HEK293T (cell line): ENCODE data around the gene CCT6A.
"Not testable (repeated sequence)": the region's sequence is repeated elsewhere in the genome, so short reads cannot be mapped to it uniquely, and the experiment has no call there.

ENCODE experiments used
- CTCF ChIA-PET: fragments of 350-600 bp; formaldehyde crosslinking; extraction: SDS; loops from one replicate; lab custom pipeline; 2021; ENCODE audit warnings: antibody characterized with exemption, inconsistent platforms; lab: Yijun Ruan, JAX
- POLR2A ChIA-PET: fragments of 350-600 bp; formaldehyde crosslinking; extraction: SDS; loops from one replicate; lab custom pipeline; 2020; ENCODE audit warnings: antibody characterized with exemption, inconsistent platforms; lab: Yijun Ruan, JAX
- DNase-seq: peaks from one replicate; pipeline ENCODE4 v3.0.0; 2012; ENCODE audit warnings: mixed read lengths; ENCODE audit errors: extremely low spot score
- ARNT ChIP-seq: fragments of 450-650 bp; IDR thresholded peaks from 2 replicates; pipeline ENCODE4 v1.6.1; 2017; ENCODE audit warnings: mild to moderate bottlenecking
- BHLHE40 ChIP-seq: fragments of 450-650 bp; IDR thresholded peaks from 2 replicates; pipeline ENCODE4 v1.6.1; 2016; ENCODE audit warnings: mild to moderate bottlenecking, moderate library complexity, borderline replicate concordance
- CTBP1 ChIP-seq: fragments of 450-650 bp; IDR thresholded peaks from 2 replicates; pipeline ENCODE4 v1.6.1; 2016; ENCODE audit warnings: borderline replicate concordance
- ELF4 ChIP-seq: fragments of 450-650 bp; IDR thresholded peaks from 2 replicates; pipeline ENCODE4 v1.6.1; 2017; ENCODE audit warnings: antibody characterized with exemption
- FOXA1 ChIP-seq: fragments of 450-650 bp; IDR thresholded peaks from 2 replicates; pipeline ENCODE4 v1.6.1; 2016; ENCODE audit warnings: mild to moderate bottlenecking
- FOXK2 ChIP-seq: fragments of 450-650 bp; IDR thresholded peaks from 2 replicates; pipeline ENCODE4 v1.6.1; 2016; ENCODE audit warnings: mild to moderate bottlenecking
- FOXM1 ChIP-seq: fragments of 450-650 bp; IDR thresholded peaks from 2 replicates; pipeline ENCODE4 v1.6.1; 2017; ENCODE audit warnings: mild to moderate bottlenecking, borderline replicate concordance
- HDGF ChIP-seq: fragments of 450-650 bp; IDR thresholded peaks from 2 replicates; pipeline ENCODE4 v1.6.1; 2017; ENCODE audit warnings: antibody characterized with exemption, borderline replicate concordance
- L3MBTL2 ChIP-seq: fragments of 450-650 bp; conservative IDR thresholded peaks from 2 replicates; pipeline ENCODE4 v1.6.1; 2016; ENCODE audit warnings: mild to moderate bottlenecking
- LEF1 ChIP-seq: fragments of 450-650 bp; IDR thresholded peaks from 2 replicates; pipeline ENCODE4 v1.6.1; 2017; ENCODE audit warnings: mild to moderate bottlenecking, borderline replicate concordance
- NFRKB ChIP-seq: fragments of 450-650 bp; IDR thresholded peaks from 2 replicates; pipeline ENCODE4 v1.6.1; 2016; ENCODE audit warnings: mild to moderate bottlenecking, moderate library complexity
- PKNOX1 ChIP-seq: fragments of 450-650 bp; IDR thresholded peaks from 2 replicates; pipeline ENCODE4 v1.6.1; 2016
- SP1 ChIP-seq: fragments of 450-650 bp; IDR thresholded peaks from 2 replicates; pipeline ENCODE4 v1.6.1; 2017
- SUZ12 ChIP-seq: fragments of 450-650 bp; IDR thresholded peaks from 2 replicates; pipeline ENCODE4 v1.6.1; 2016; ENCODE audit warnings: mild to moderate bottlenecking
- TARDBP ChIP-seq: fragments of 450-650 bp; IDR thresholded peaks from 2 replicates; pipeline ENCODE4 v1.6.1; 2016
- ZNF384 ChIP-seq: fragments of 450-650 bp; IDR thresholded peaks from 2 replicates; pipeline ENCODE4 v1.6.1; 2016

Gene CCT6A

GRCh38 chr7:56074371-56074791, 22.8 kb downstream of the CCT6A start:
- ChIA-PET POLR2A (interaction anchor here (1.5 kb wide), 1 partner anchor 23 kb away, joined by 4 read pairs; the partner anchor contains the start of genes CCT6A and PSPH), CTCF (interaction anchor here (1.0 to 1.2 kb wide), 3 partner anchors 9 to 73 kb away, joined by 3 to 10 read pairs (median 3); no protein-coding TSS in a partner anchor)
- no peak for TF ChIP-seq ARNT
- TF ChIP-seq PKNOX1 = 0 out of 2 replicates have a peak, but pooled peaks have one; percentile 21
- TF ChIP-seq NFRKB = no peak
- no peak for TF ChIP-seq FOXM1
- TF ChIP-seq HDGF = no peak
- DNase-seq = peak; percentile 83

GRCh38 chr7:56077681-56078080, 26.1 kb downstream of the CCT6A start:
- POLR2A ChIA-PET = interaction anchor here (1.1 kb wide), 1 partner anchor 26 kb away, joined by 3 read pairs; the partner anchor contains the start of genes CCT6A and PSPH
- no peak for DNase-seq
- TF ChIP-seq BHLHE40 = no peak
- CTCF ChIA-PET = no interaction called here

GRCh38 chr7:56078196-56078595, 26.6 kb downstream of the CCT6A start:
- no peak for DNase-seq
- CTCF ChIA-PET = no interaction called here
- no peak for TF ChIP-seq BHLHE40
- no peak for TF ChIP-seq HDGF
- no peak for TF ChIP-seq FOXA1
- no peak for TF ChIP-seq ARNT
- no peak for TF ChIP-seq ELF4
- TF ChIP-seq ZNF384 = no peak
- TF ChIP-seq FOXK2 = no peak
- no peak for TF ChIP-seq L3MBTL2
- no peak for TF ChIP-seq TARDBP
- TF ChIP-seq PKNOX1 = no peak
- no peak for TF ChIP-seq LEF1
- TF ChIP-seq FOXM1 = no peak
- no peak for TF ChIP-seq SP1
- no peak for TF ChIP-seq CTBP1
- no peak for TF ChIP-seq SUZ12
- TF ChIP-seq NFRKB = no peak
- POLR2A ChIA-PET = interaction anchor here (1.1 kb wide), 1 partner anchor 27 kb away, joined by 3 read pairs; the partner anchor contains the start of genes CCT6A and PSPH

- CTCF ChIA-PET = no interaction called here
- TF ChIP-seq ZNF384 = no peak
- TF ChIP-seq PKNOX1 = no peak
- no peak for TF ChIP-seq FOXA1
- no peak for TF ChIP-seq LEF1
- no peak for TF ChIP-seq CTBP1
- no peak for TF ChIP-seq TARDBP
- TF ChIP-seq HDGF = no peak
- TF ChIP-seq SUZ12 = no peak
- no peak for TF ChIP-seq NFRKB
- no peak for TF ChIP-seq L3MBTL2
- no peak for TF ChIP-seq FOXM1
- no peak for TF ChIP-seq ELF4
- no peak for TF ChIP-seq BHLHE40
- no peak for TF ChIP-seq FOXK2
- no peak for TF ChIP-seq ARNT
- TF ChIP-seq SP1 = no peak
- POLR2A ChIA-PET = no interaction called here
- no peak for DNase-seq
Observed at GRCh38 chr7:56079450-56080185, 28.1 kb downstream of the CCT6A start.

- POLR2A ChIA-PET, DNase-seq, CTCF ChIA-PET: not testable (repeated sequence)
Observed at GRCh38 chr7:56080726-56081435, 29.3 kb downstream of the CCT6A start.

GRCh38 chr7:56081626-56082340, 30.2 kb downstream of the CCT6A start:
- ChIA-PET POLR2A (interaction anchor here (0.5 kb wide), 1 partner anchor 30 kb away, joined by 3 read pairs; the partner anchor contains the start of genes CCT6A and PSPH), CTCF (no interaction called here)
- no peak for DNase-seq
- no peak for TF ChIP-seq ZNF384
- no peak for TF ChIP-seq BHLHE40
- no peak for TF ChIP-seq LEF1
- TF ChIP-seq FOXK2 = no peak
- no peak for TF ChIP-seq ELF4
- no peak for TF ChIP-seq FOXM1
- TF ChIP-seq SUZ12 = no peak
- no peak for TF ChIP-seq NFRKB
